ENCODE results near the gene MLC1.

Gene MLC1

GRCh38 chr22:50123119-50123518, 37.9 kb upstream of the MLC1 start:
- no peak for TF ChIP-seq CTCF (IDR thresholded peaks at IDR 0.05; ENCODE audit: unreplicated experiment in 3 of 3)
- H3K27me3 Mint-ChIP-seq (ENCODE audit: low read depth) = peaks cover 13% of the 10 kb centered on the region
- peaks cover 21% of the 10 kb centered on the region for H3K9me3 Mint-ChIP-seq
- peaks cover 16% of the 10 kb centered on the region for H3K4me1 Mint-ChIP-seq
- no peak overlapping the region for H3K4me3 Mint-ChIP-seq
- H3K27ac Mint-ChIP-seq = no peak overlapping the region
- H3K36me3 Mint-ChIP-seq (ENCODE audit: low read depth) = no peaks in the 10 kb centered on the region

- Mint-ChIP-seq H3K27ac (no peak overlapping the region), H3K27me3 (ENCODE audit: low read depth) (peaks cover 6% of the 10 kb centered on the region), H3K4me1 (peaks cover 16% of the 10 kb centered on the region), H3K9me3 (peaks cover 21% of the 10 kb centered on the region), H3K4me3 (no peak overlapping the region), H3K36me3 (ENCODE audit: low read depth) (no peaks in the 10 kb centered on the region)
- TF ChIP-seq CTCF (IDR thresholded peaks at IDR 0.05; ENCODE audit: unreplicated experiment in 3 of 3) = no peak
Measured at GRCh38 chr22:50121202-50121740, 36.0 kb upstream of the MLC1 start.

GRCh38 chr22:50119768-50120251, 34.6 kb upstream of the MLC1 start:
- Mint-ChIP-seq H3K36me3 (ENCODE audit: low read depth) (no peaks in the 10 kb centered on the region), H3K27me3 (ENCODE audit: low read depth) (peaks cover 4% of the 10 kb centered on the region), H3K4me1 (peaks cover 18% of the 10 kb centered on the region), H3K27ac (no peak overlapping the region), H3K9me3 (peaks cover 18% of the 10 kb centered on the region), H3K4me3 (no peak overlapping the region)
- no peak for TF ChIP-seq CTCF (IDR thresholded peaks at IDR 0.05; ENCODE audit: unreplicated experiment in 3 of 3)

- Mint-ChIP-seq H3K27ac (no peak overlapping the region), H3K9me3 (peaks cover 12% of the 10 kb centered on the region), H3K27me3 (ENCODE audit: low read depth) (peaks cover 9% of the 10 kb centered on the region), H3K36me3 (ENCODE audit: low read depth) (no peaks in the 10 kb centered on the region), H3K4me1 (peaks cover 23% of the 10 kb centered on the region), H3K4me3 (no peak overlapping the region)
- no peak for TF ChIP-seq CTCF (IDR thresholded peaks at IDR 0.05; ENCODE audit: unreplicated experiment in 3 of 3)
Measured at GRCh38 chr22:50119169-50119767, 34.0 kb upstream of the MLC1 start.

GRCh38 chr22:50118557-50119168, 33.4 kb upstream of the MLC1 start:
- Mint-ChIP-seq H3K36me3 (ENCODE audit: low read depth) (no peaks in the 10 kb centered on the region), H3K4me1 (peaks cover 25% of the 10 kb centered on the region), H3K27ac (peak overlapping the region in 2 of 3 experiments; percentile 32 to 51), H3K4me3 (no peak overlapping the region), H3K9me3 (peaks cover 6% of the 10 kb centered on the region), H3K27me3 (ENCODE audit: low read depth) (peaks cover 9% of the 10 kb centered on the region)
- TF ChIP-seq CTCF (IDR thresholded peaks at IDR 0.05; ENCODE audit: unreplicated experiment in 3 of 3) = no peak
